Osteoblast (primary cell): ENCODE results near the gene DOCK1. TPM values are rescaled to one million over a fixed set of nuclear protein-coding genes. Genes with fewer than 3 reads are reported as not detected.
"Not testable (repeated sequence)": the region's sequence is repeated elsewhere in the genome, so short reads cannot be mapped to it uniquely, and the experiment has no call there.

Source experiments
- DNase-seq: peaks from one replicate; pipeline ENCODE4 v3.0.0; 2011; ENCODE audit warnings: low spot score, mixed read lengths; ENCODE audit not compliant: insufficient read length; ENCODE audit errors: missing footprints
- H2AFZ ChIP-seq: 2 replicates; pipeline ENCODE4 v1.6.0; 2011; ENCODE audit warnings: mild to moderate bottlenecking, low read length
- H3K27ac ChIP-seq: 2 replicates; pipeline ENCODE4 v1.5.1; 2011; ENCODE audit warnings: mild to moderate bottlenecking, low read depth, low read length, moderate library complexity
- H3K27me3 ChIP-seq: 2 replicates; pipeline ENCODE4 v1.6.0; 2012; ENCODE audit warnings: mild to moderate bottlenecking, control low read depth, inconsistent platforms, low read length, moderate library complexity; ENCODE audit not compliant: insufficient read depth
- H3K36me3 ChIP-seq: 2 replicates; pipeline ENCODE4 v1.5.1; 2011; ENCODE audit warnings: mild to moderate bottlenecking, low read length, control low read depth, moderate library complexity; ENCODE audit not compliant: insufficient read depth
- H3K4me1 ChIP-seq: 2 replicates; pipeline ENCODE4 v1.5.1; 2011; ENCODE audit warnings: mild to moderate bottlenecking, low read length, control low read depth, moderate library complexity; ENCODE audit not compliant: insufficient read depth
- H3K4me2 ChIP-seq: 2 replicates; pipeline ENCODE4 v1.6.0; 2011; ENCODE audit warnings: mild to moderate bottlenecking, low read length; ENCODE audit not compliant: insufficient read depth
- H3K4me3 ChIP-seq: fragments of 200-600 bp; sonication (generic); 3 replicates; pipeline ENCODE4 v1.5.1; 2012; ENCODE audit warnings: mild to moderate bottlenecking, low read length, inconsistent platforms; ENCODE audit not compliant: insufficient read depth
- H3K79me2 ChIP-seq: 2 replicates; pipeline ENCODE4 v1.6.0; 2012; ENCODE audit warnings: mild to moderate bottlenecking, low read length, control low read depth, inconsistent platforms; ENCODE audit not compliant: insufficient read depth
- H3K9me3 ChIP-seq: 2 replicates; pipeline ENCODE4 v1.5.1; 2011; ENCODE audit warnings: low read depth, low read length, control low read depth
- H4K20me1 ChIP-seq: 2 replicates; pipeline ENCODE4 v1.6.0; 2012; ENCODE audit warnings: mild to moderate bottlenecking, low read length, control low read depth; ENCODE audit not compliant: insufficient read depth
- CTCF ChIP-seq: IDR thresholded peaks from 2 replicates; pipeline ENCODE4 v1.5.1; 2011; ENCODE audit warnings: mild to moderate bottlenecking, low read depth, low read length, moderate library complexity; ENCODE audit errors: extremely low read depth
- total RNA-seq: library from RNA; depleted of rRNA; stranded (reverse); fragments of >200 nt; gene quantifications from 2 replicates; pipeline ENCODE4 v1.2.3, GENCODE V29; 2012

The DOCK1 gene
- total RNA-seq, 1 donor: 80.3 TPM

GRCh38 chr10:127292888-127293287 is 387.7 kb downstream of the DOCK1 start:
- H3K27ac ChIP-seq: no peak overlapping the region
- no peak overlapping the region for H2AFZ ChIP-seq
- peaks cover 17% of the 10 kb centered on the region for H4K20me1 ChIP-seq
- H3K4me1 ChIP-seq: no peaks in the 10 kb centered on the region
- H3K4me2 ChIP-seq: no peak overlapping the region
- H3K36me3 ChIP-seq: no peaks in the 10 kb centered on the region
- H3K9me3 ChIP-seq: no peaks in the 10 kb centered on the region
- peaks cover 2% of the 10 kb centered on the region for H3K79me2 ChIP-seq
- no peak overlapping the region for H3K4me3 ChIP-seq
- TF ChIP-seq CTCF: no peak
- H3K27me3 ChIP-seq: no peaks in the 10 kb centered on the region
- DNase-seq: peak; percentile 65

- Histone ChIP-seq H3K4me1 (no peaks in the 10 kb centered on the region), H3K27me3 (no peaks in the 10 kb centered on the region), H4K20me1 (peaks cover 17% of the 10 kb centered on the region), H3K4me2 (no peak overlapping the region), H3K9me3 (no peaks in the 10 kb centered on the region), H3K4me3 (no peak overlapping the region), H3K79me2 (peaks cover 2% of the 10 kb centered on the region), H3K27ac (no peak overlapping the region), H2AFZ (no peak overlapping the region), H3K36me3 (no peaks in the 10 kb centered on the region)
- DNase-seq: no peak
- no peak for TF ChIP-seq CTCF
Observed at GRCh38 chr10:127293640-127294039, 388.4 kb downstream of the DOCK1 start.

- no peak for DNase-seq
- H3K4me1 ChIP-seq: no peaks in the 10 kb centered on the region
- no peak overlapping the region for H2AFZ ChIP-seq
- H3K4me3 ChIP-seq: no peak overlapping the region
- H3K4me2 ChIP-seq: no peak overlapping the region
- H3K27me3 ChIP-seq: no peaks in the 10 kb centered on the region
- H3K9me3 ChIP-seq: no peaks in the 10 kb centered on the region
- H4K20me1 ChIP-seq: peaks cover 15% of the 10 kb centered on the region
- no peaks in the 10 kb centered on the region for H3K79me2 ChIP-seq
- no peak overlapping the region for H3K27ac ChIP-seq
- no peaks in the 10 kb centered on the region for H3K36me3 ChIP-seq
- no peak for TF ChIP-seq CTCF
Observed at GRCh38 chr10:127296696-127297095, 391.5 kb downstream of the DOCK1 start.

- Histone ChIP-seq H4K20me1 (peaks cover 28% of the 10 kb centered on the region), H2AFZ (no peak overlapping the region), H3K79me2 (no peaks in the 10 kb centered on the region), H3K9me3 (no peaks in the 10 kb centered on the region), H3K4me2 (no peak overlapping the region), H3K36me3 (no peaks in the 10 kb centered on the region), H3K4me3 (no peak overlapping the region), H3K27ac (no peak overlapping the region), H3K4me1 (no peaks in the 10 kb centered on the region), H3K27me3 (no peaks in the 10 kb centered on the region)
- no peak for TF ChIP-seq CTCF
- DNase-seq: no peak
Observed at GRCh38 chr10:127298381-127298780, 393.2 kb downstream of the DOCK1 start.

GRCh38 chr10:127299192-127299591 is 394.0 kb downstream of the DOCK1 start:
- H2AFZ ChIP-seq, DNase-seq, H3K79me2 ChIP-seq, H3K27me3 ChIP-seq, H3K4me2 ChIP-seq, H3K36me3 ChIP-seq, H3K4me1 ChIP-seq, H3K4me3 ChIP-seq, H3K27ac ChIP-seq, H3K9me3 ChIP-seq: not testable (repeated sequence)
- H4K20me1 ChIP-seq: peaks cover 28% of the 10 kb centered on the region
